ENCODE measurements around the gene TRMT112. TPM values are rescaled to one million over a fixed set of nuclear protein-coding genes. Genes with fewer than 3 reads are reported as not detected.

TRMT112 gene
- total and polyA plus RNA-seq, 7 donors, result 78.1 to 311 (median 125) TPM

- Histone ChIP-seq H3K4me1 (peaks cover 18% of the 10 kb centered on the region), H3K36me3 (ENCODE audit: insufficient read depth in 1 of 2, low read depth in 1 of 2) (peaks cover 5 to 8% of the 10 kb centered on the region in 2 donors), H3K27me3 (ENCODE audit: insufficient read depth in 3 of 3, low read length in 2 of 3) (peaks cover 0 to 9% (median 0%) of the 10 kb centered on the region in 3 donors), H3K4me3 (peak overlapping the region; percentile 87), H3K27ac (peak overlapping the region; percentile 90), H3K9me3 (no peaks in the 10 kb centered on the region)
- TF ChIP-seq, protein P1, sequence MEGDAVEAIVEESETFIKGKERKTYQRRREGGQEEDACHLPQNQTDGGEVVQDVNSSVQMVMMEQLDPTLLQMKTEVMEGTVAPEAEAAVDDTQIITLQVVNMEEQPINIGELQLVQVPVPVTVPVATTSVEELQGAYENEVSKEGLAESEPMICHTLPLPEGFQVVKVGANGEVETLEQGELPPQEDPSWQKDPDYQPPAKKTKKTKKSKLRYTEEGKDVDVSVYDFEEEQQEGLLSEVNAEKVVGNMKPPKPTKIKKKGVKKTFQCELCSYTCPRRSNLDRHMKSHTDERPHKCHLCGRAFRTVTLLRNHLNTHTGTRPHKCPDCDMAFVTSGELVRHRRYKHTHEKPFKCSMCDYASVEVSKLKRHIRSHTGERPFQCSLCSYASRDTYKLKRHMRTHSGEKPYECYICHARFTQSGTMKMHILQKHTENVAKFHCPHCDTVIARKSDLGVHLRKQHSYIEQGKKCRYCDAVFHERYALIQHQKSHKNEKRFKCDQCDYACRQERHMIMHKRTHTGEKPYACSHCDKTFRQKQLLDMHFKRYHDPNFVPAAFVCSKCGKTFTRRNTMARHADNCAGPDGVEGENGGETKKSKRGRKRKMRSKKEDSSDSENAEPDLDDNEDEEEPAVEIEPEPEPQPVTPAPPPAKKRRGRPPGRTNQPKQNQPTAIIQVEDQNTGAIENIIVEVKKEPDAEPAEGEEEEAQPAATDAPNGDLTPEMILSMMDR (IDR thresholded peaks at IDR 0.05), result peak; percentile 19
- ATAC-seq, result peak; percentile 7 to 42 (median 30)
- 1% methylated on average over 47 to 71 of the region's 71 CpGs for WGBS, 3 donors
- peak; percentile 71 to 82 for DNase-seq
- intact Hi-C loops (cut with DNase I), result no loop called here
Observed at GRCh38 chr11:64305691-64306562, 11.4 kb downstream of the TRMT112 start.

GRCh38 chr11:64305075-64305690, 12.2 kb downstream of the TRMT112 start, which contains the start of gene ESRRA:
TSS of gene ESRRA (plus strand) at chr11:64305524. CDS start at chr11:64307180, 1,656 bp downstream.
- peak; percentile 90 for ATAC-seq

DNA sequence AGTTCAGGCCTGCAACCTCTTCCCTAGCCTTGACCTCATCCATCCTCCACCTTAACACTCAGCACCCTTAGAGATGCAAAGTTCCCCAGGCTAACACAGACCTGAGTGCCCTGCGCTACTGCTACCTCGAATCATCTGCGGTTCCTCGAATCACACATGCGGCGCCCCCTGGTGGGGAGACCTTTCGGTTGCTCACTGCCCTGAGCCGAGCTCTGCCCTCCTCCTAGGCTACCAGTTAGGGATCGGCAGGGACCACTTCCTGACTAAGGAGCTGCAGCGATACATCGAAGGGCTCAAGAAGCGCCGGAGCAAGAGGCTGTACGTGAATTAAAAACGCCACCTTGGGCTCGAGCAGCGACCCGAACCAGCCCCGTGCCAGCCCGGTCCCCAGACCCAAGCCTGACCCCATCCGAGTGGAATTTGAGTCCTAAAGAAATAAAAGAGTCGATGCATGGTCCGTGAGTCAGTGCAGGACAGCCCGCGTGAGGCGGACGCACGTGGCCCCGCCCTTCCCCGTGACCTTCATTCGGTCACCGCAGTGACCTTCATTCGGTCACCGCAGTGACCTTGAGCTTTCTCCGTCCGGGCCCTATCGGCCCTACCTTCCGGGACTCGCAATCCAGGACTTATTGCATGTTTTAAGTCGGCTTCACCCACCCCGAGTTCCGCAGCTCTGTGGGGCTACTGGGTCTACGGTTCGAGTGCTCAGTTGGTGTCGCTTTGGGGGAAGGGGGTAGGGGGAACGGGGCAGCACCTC, 12.9 kb downstream of the TRMT112 start:
- ATAC-seq (peak; percentile 56 to 73 (median 64)), DNase-seq (peak; percentile 94 to 96)
- H3K4me1 ChIP-seq, result peaks cover 32% of the 10 kb centered on the region
- TF ChIP-seq, protein P1 (IDR thresholded peaks at IDR 0.05), result peak; percentile 83
- intact Hi-C loops (cut with DNase I), result loop anchor here (5.0 kb wide), 2 partner anchors 52 to 97 kb away; partner anchors contain the start of genes FERMT3 (in 1 of the 2) and PLCB3 (in 1 of the 2)
- H3K9me3 ChIP-seq, result no peaks in the 10 kb centered on the region
- WGBS, 3 donors, result 0 to 1% (median 1%) methylated on average over 46 of the region's 46 CpGs
- H3K4me3 ChIP-seq, result peak overlapping the region; percentile 87
- peak overlapping the region; percentile 90 for H3K27ac ChIP-seq
- peaks cover 5 to 8% of the 10 kb centered on the region in 2 donors for H3K36me3 ChIP-seq (ENCODE audit: insufficient read depth in 1 of 2, low read depth in 1 of 2)
- H3K27me3 ChIP-seq (ENCODE audit: insufficient read depth in 3 of 3, low read length in 2 of 3), result peaks cover 0 to 23% (median 4%) of the 10 kb centered on the region in 3 donors

More at GRCh38 chr11:64305075-64305690, 12.2 kb downstream of the TRMT112 start, which contains the start of gene ESRRA:
- Histone ChIP-seq H3K27me3 (ENCODE audit: insufficient read depth in 3 of 3, low read length in 2 of 3) (peaks cover 0 to 16% (median 4%) of the 10 kb centered on the region in 3 donors), H3K27ac (peak within 1 kb of the TSS; percentile 90), H3K4me3 (peak within 1 kb of the TSS; percentile 87), H3K4me1 (peaks cover 25% of the 10 kb centered on the region), H3K9me3 (no peaks in the 10 kb centered on the region), H3K36me3 (ENCODE audit: insufficient read depth in 1 of 2, low read depth in 1 of 2) (peaks cover 5 to 8% of the 10 kb centered on the region in 2 donors)
- intact Hi-C loops (cut with DNase I), result no loop called here
- TF ChIP-seq, protein P1 (IDR thresholded peaks at IDR 0.05), result no peak
- WGBS, 3 donors, result 0% methylated on average over 56 to 81 of the region's 81 CpGs
- DNase-seq, result peak; percentile 100

GRCh38 chr11:64304032-64304315, 13.4 kb downstream of the TRMT112 start:
- peaks cover 35% of the 10 kb centered on the region for H3K4me1 ChIP-seq
- peak overlapping the region; percentile 90 for H3K27ac ChIP-seq
- TF ChIP-seq, protein P1 (IDR thresholded peaks at IDR 0.05), result no peak
- intact Hi-C loops (cut with DNase I), result loop anchor here (5.0 kb wide), 2 partner anchors 52 to 97 kb away; partner anchors contain the start of genes FERMT3 (in 1 of the 2) and PLCB3 (in 1 of the 2)
- peak overlapping the region; percentile 87 for H3K4me3 ChIP-seq
- no peaks in the 10 kb centered on the region for H3K9me3 ChIP-seq
- peaks cover 5 to 8% of the 10 kb centered on the region in 2 donors for H3K36me3 ChIP-seq (ENCODE audit: insufficient read depth in 1 of 2, low read depth in 1 of 2)
- 52 to 59% (median 57%) methylated on average over 5 of the region's 5 CpGs for WGBS, 3 donors
- ATAC-seq, result no peak
- no peak for DNase-seq
- peaks cover 0 to 28% (median 4%) of the 10 kb centered on the region in 3 donors for H3K27me3 ChIP-seq (ENCODE audit: insufficient read depth in 3 of 3, low read length in 2 of 3)
